Measurements from ENCODE around the gene GNG2. TPM values are rescaled to one million over a fixed set of nuclear protein-coding genes. Genes with fewer than 3 reads are reported as not detected.

The GNG2 gene
- total and polyA plus RNA-seq, 7 experiments from 2014 or later, result 62.1 to 199 (median 117) TPM

DNA sequence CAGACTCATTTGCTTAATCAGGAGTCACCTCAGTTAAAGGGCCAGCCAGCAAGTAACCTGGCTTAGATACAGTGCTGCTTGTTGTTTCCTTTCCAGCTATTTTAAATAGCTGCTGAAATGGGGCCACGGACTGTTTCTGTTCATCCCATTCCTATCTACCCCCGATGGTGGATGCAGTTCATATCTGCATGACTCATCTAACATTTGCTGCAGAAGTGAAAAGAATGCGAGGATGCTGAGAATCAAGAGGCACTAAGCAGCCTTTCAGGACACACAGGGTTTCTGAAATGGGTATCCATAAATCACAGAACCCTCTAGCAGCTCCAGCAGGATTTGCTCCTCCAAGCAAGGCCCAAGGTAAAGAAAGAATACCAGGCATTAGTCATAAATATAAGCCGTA is 68.8 kb downstream of the GNG2 start:
- no peaks in the 10 kb centered on the region for H3K9me3 ChIP-seq (ENCODE audit: control insufficient read depth in 2 of 3, low read length in 3 of 3)
- intact Hi-C loops (cut with micrococcal nuclease), result no loop called here
- H3K27me3 ChIP-seq (ENCODE audit: control insufficient read depth in 2 of 2, insufficient read depth in 2 of 2, low read length in 2 of 2), result no peaks in the 10 kb centered on the region
- DNase-seq, result no peak
- Mint-ChIP-seq H3K36me3 (peaks cover 19 to 47% (median 33%) of the 10 kb centered on the region in 5 donors), H3K27ac (peak overlapping the region in 5 of 9 donors; percentile 38 to 80 (median 52)), H3K4me3 (no peak overlapping the region), H3K4me1 (peaks cover 41 to 90% (median 77%) of the 10 kb centered on the region in 7 donors), H3K9me3 (peaks cover 0 to 11% (median 0%) of the 10 kb centered on the region in 11 donors), H3K27me3 (no peaks in the 10 kb centered on the region)
- peaks cover 18 to 31% of the 10 kb centered on the region in 2 donors for H3K4me1 ChIP-seq (ENCODE audit: control insufficient read depth in 2 of 2, insufficient read depth in 2 of 2, low read length in 2 of 2)
- H3K4me3 ChIP-seq (ENCODE audit: low read length), result no peak overlapping the region
- H3K36me3 ChIP-seq (ENCODE audit: control insufficient read depth in 2 of 3, insufficient read depth in 3 of 3, low read length in 3 of 3), result peaks cover 0 to 4% (median 3%) of the 10 kb centered on the region in 3 experiments
- no peak overlapping the region for H3K27ac ChIP-seq (ENCODE audit: low read depth, low read length)
- CTCF ChIA-PET, result no interaction called here
- ATAC-seq, result no peak
- POLR2A ChIA-PET, result interaction anchor here (1.2 kb wide), 1 partner anchor 59 kb away, joined by 5 read pairs; no protein-coding TSS in a partner anchor

DNA sequence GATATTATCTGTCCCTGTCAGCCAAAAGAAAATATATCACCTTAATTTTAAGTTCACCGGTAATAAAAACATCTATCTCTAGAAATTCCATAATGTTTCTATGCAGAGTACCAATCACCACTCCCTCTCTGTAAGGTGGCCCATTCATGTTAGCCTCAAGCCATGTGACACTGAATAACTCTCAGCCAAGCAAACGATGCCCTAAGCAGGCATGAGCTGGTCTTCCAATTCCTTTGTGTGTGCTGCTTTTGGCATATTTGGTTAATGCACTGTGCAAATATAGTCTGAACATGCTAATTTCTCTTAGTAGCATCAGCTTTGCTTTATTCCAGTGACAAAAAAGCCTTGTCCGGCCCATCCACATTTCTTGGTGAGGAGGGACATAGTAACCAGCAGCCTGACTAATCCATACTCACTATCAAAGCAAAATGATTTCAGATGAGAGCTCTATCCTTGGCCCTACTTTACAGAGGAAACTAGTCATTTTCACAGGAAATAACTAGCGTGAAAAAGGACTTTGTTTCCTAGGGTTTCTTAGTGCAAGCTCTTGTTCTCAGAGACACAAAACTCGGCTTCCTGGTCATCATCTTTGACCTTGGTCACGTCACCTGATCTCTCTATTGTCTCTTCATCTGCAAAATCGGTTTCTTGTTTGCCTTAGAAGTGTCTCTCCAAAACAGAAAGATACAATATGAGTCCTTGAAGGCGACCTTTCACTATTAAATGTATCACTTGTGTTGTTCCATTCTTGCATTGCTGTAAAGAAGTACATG is 69.7 kb downstream of the GNG2 start:
- H3K4me3 Mint-ChIP-seq, result peak overlapping the region in 5 of 10 donors; percentile 1 to 14 (median 1)
- Histone ChIP-seq H3K36me3 (ENCODE audit: control insufficient read depth in 2 of 3, insufficient read depth in 3 of 3, low read length in 3 of 3) (peaks cover 0 to 4% (median 3%) of the 10 kb centered on the region in 3 experiments), H3K4me1 (ENCODE audit: control insufficient read depth in 2 of 2, insufficient read depth in 2 of 2, low read length in 2 of 2) (peaks cover 18 to 30% of the 10 kb centered on the region in 2 donors), H3K4me3 (ENCODE audit: low read length) (no peak overlapping the region), H3K27ac (ENCODE audit: low read depth, low read length) (no peak overlapping the region), H3K27me3 (ENCODE audit: control insufficient read depth in 2 of 2, insufficient read depth in 2 of 2, low read length in 2 of 2) (no peaks in the 10 kb centered on the region), H3K9me3 (ENCODE audit: control insufficient read depth in 2 of 3, low read length in 3 of 3) (no peaks in the 10 kb centered on the region)
- H3K27me3 Mint-ChIP-seq, result no peaks in the 10 kb centered on the region
- ChIA-PET POLR2A (interaction anchor here (1.0 kb wide), 1 partner anchor 66 kb away, joined by 3 read pairs; no protein-coding TSS in a partner anchor), CTCF (no interaction called here)
- peaks cover 44 to 89% (median 75%) of the 10 kb centered on the region in 7 donors for H3K4me1 Mint-ChIP-seq
- peak; percentile 32 for ATAC-seq
- DNase-seq, result no peak
- H3K36me3 Mint-ChIP-seq, result peaks cover 15 to 49% (median 35%) of the 10 kb centered on the region in 5 donors
- H3K9me3 Mint-ChIP-seq, result peaks cover 0 to 11% (median 0%) of the 10 kb centered on the region in 11 donors
- H3K27ac Mint-ChIP-seq, result peak overlapping the region; percentile 12 to 93 (median 73)
- intact Hi-C loops (cut with micrococcal nuclease), result no loop called here

DNA sequence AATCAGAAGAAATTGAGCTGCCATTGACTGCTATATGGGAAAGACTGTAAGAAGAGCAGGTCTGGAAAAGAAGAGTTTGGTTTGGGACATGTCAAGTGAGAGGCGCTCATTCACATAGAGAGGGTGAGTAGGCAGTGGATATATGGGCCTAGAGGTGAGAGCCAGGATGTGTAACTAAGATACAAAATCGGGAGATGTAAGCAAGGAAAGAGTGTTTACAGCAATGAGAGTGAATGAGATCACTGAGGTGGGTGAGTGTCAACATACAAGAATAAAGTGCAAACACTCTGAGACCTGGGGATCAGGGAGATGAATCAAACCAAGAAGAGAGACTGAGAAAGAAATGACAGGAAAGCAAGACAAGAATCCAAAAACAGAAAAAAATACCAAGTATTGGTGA is 70.9 kb downstream of the GNG2 start:
- intact Hi-C loops (cut with micrococcal nuclease), result no loop called here
- H3K4me3 ChIP-seq (ENCODE audit: low read length), result no peak overlapping the region
- ChIA-PET CTCF (no interaction called here), POLR2A (no interaction called here)
- peak overlapping the region; percentile 4 to 90 (median 72) for H3K27ac Mint-ChIP-seq
- H3K9me3 Mint-ChIP-seq, result peaks cover 0 to 11% (median 0%) of the 10 kb centered on the region in 11 donors
- no peaks in the 10 kb centered on the region for H3K27me3 Mint-ChIP-seq
- H3K27ac ChIP-seq (ENCODE audit: low read depth, low read length), result no peak overlapping the region
- ATAC-seq (no peak), DNase-seq (no peak)
- H3K4me3 Mint-ChIP-seq, result peak overlapping the region in 2 of 10 donors; percentile 1
- peaks cover 18 to 30% of the 10 kb centered on the region in 2 donors for H3K4me1 ChIP-seq (ENCODE audit: control insufficient read depth in 2 of 2, insufficient read depth in 2 of 2, low read length in 2 of 2)
- H3K36me3 ChIP-seq (ENCODE audit: control insufficient read depth in 2 of 3, insufficient read depth in 3 of 3, low read length in 3 of 3), result peaks cover 0 to 4% (median 3%) of the 10 kb centered on the region in 3 experiments
- H3K36me3 Mint-ChIP-seq, result peaks cover 15 to 49% (median 35%) of the 10 kb centered on the region in 5 donors
- no peaks in the 10 kb centered on the region for H3K9me3 ChIP-seq (ENCODE audit: control insufficient read depth in 2 of 3, low read length in 3 of 3)
- peaks cover 44 to 94% (median 81%) of the 10 kb centered on the region in 7 donors for H3K4me1 Mint-ChIP-seq
- no peaks in the 10 kb centered on the region for H3K27me3 ChIP-seq (ENCODE audit: control insufficient read depth in 2 of 2, insufficient read depth in 2 of 2, low read length in 2 of 2)

- ChIA-PET POLR2A (interaction anchor here (0.8 kb wide), 1 partner anchor 55 kb away, joined by 3 read pairs; no protein-coding TSS in a partner anchor), CTCF (no interaction called here)
- Histone ChIP-seq H3K9me3 (ENCODE audit: control insufficient read depth in 2 of 3, low read length in 3 of 3) (no peaks in the 10 kb centered on the region), H3K27ac (ENCODE audit: low read depth, low read length) (no peak overlapping the region), H3K4me1 (ENCODE audit: control insufficient read depth in 2 of 2, insufficient read depth in 2 of 2, low read length in 2 of 2) (peaks cover 15 to 30% of the 10 kb centered on the region in 2 donors), H3K27me3 (ENCODE audit: control insufficient read depth in 2 of 2, insufficient read depth in 2 of 2, low read length in 2 of 2) (no peaks in the 10 kb centered on the region), H3K4me3 (ENCODE audit: low read length) (no peak overlapping the region), H3K36me3 (ENCODE audit: control insufficient read depth in 2 of 3, insufficient read depth in 3 of 3, low read length in 3 of 3) (peaks cover 0 to 3% (median 0%) of the 10 kb centered on the region in 3 experiments)
- peaks cover 15 to 48% (median 31%) of the 10 kb centered on the region in 5 donors for H3K36me3 Mint-ChIP-seq
- peaks cover 0 to 11% (median 0%) of the 10 kb centered on the region in 11 donors for H3K9me3 Mint-ChIP-seq
- DNase-seq (no peak), ATAC-seq (no peak)
- intact Hi-C loops (cut with micrococcal nuclease), result no loop called here
- peak overlapping the region in 8 of 9 donors; percentile 6 to 87 (median 50) for H3K27ac Mint-ChIP-seq
- H3K4me3 Mint-ChIP-seq, result no peak overlapping the region
- no peaks in the 10 kb centered on the region for H3K27me3 Mint-ChIP-seq
- peaks cover 45 to 88% (median 78%) of the 10 kb centered on the region in 7 donors for H3K4me1 Mint-ChIP-seq
Measured at GRCh38 chr14:51933191-51933590, 72.8 kb downstream of the GNG2 start.

DNA sequence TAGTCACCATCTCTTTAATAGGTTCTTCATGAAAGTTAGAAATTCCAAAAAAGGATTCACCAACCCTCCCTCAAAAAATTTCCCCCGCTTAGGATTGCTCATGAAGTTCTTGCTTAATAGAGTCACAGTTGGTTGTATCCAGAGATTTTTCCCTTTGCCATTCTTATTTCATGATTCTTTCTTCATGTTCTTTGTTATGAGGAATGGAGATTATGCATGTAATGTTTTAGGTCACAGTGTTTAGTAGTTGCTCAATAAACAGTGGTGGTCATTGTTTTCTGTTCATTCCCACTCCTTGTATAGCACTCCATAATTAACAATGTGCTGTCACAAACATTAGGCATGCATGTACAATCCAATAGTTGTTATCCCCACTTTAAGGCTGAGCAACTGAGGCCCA is 77.7 kb downstream of the GNG2 start:
- ChIA-PET CTCF (no interaction called here), POLR2A (no interaction called here)
- intact Hi-C loops (cut with micrococcal nuclease), result no loop called here
- H3K4me1 Mint-ChIP-seq, result peaks cover 26 to 67% (median 58%) of the 10 kb centered on the region in 7 donors
- Histone ChIP-seq H3K4me3 (ENCODE audit: low read length) (no peak overlapping the region), H3K36me3 (ENCODE audit: control insufficient read depth in 2 of 3, insufficient read depth in 3 of 3, low read length in 3 of 3) (peaks cover 0 to 3% (median 1%) of the 10 kb centered on the region in 3 experiments), H3K4me1 (ENCODE audit: control insufficient read depth in 2 of 2, insufficient read depth in 2 of 2, low read length in 2 of 2) (no peaks in the 10 kb centered on the region), H3K27me3 (ENCODE audit: control insufficient read depth in 2 of 2, insufficient read depth in 2 of 2, low read length in 2 of 2) (no peaks in the 10 kb centered on the region), H3K9me3 (ENCODE audit: control insufficient read depth in 2 of 3, low read length in 3 of 3) (no peaks in the 10 kb centered on the region), H3K27ac (ENCODE audit: low read depth, low read length) (no peak overlapping the region)
- H3K27ac Mint-ChIP-seq, result peak overlapping the region in 7 of 9 donors; percentile 6 to 75 (median 25)
- peaks cover 5 to 57% (median 35%) of the 10 kb centered on the region in 5 donors for H3K36me3 Mint-ChIP-seq
- peaks cover 0 to 5% (median 0%) of the 10 kb centered on the region in 11 donors for H3K9me3 Mint-ChIP-seq
- H3K27me3 Mint-ChIP-seq, result no peaks in the 10 kb centered on the region
- DNase-seq (no peak), ATAC-seq (no peak)
- H3K4me3 Mint-ChIP-seq, result no peak overlapping the region

DNA sequence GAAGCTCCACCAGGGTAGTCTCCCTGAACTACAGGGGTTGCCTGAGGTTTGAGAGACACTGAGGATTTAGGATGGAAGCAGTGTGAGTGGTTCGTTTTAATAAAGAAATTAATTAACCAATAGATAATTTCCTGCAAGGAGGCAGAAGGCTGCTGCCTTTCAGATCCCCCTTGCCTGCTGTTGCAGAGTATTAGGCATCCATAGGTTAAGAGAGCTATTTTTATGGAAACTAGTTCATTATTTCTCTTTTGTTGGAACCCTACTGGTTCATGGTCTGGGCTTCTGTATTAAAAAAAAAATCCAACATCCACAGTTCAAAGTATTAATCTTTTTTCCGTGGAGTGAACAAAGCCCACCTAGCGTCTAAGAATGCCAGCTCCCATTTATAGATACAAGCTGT is 78.4 kb downstream of the GNG2 start:
- Histone ChIP-seq H3K36me3 (ENCODE audit: control insufficient read depth in 2 of 3, insufficient read depth in 3 of 3, low read length in 3 of 3) (peaks cover 0 to 3% (median 0%) of the 10 kb centered on the region in 3 experiments), H3K9me3 (ENCODE audit: control insufficient read depth in 2 of 3, low read length in 3 of 3) (no peaks in the 10 kb centered on the region), H3K4me1 (ENCODE audit: control insufficient read depth in 2 of 2, insufficient read depth in 2 of 2, low read length in 2 of 2) (no peaks in the 10 kb centered on the region), H3K4me3 (ENCODE audit: low read length) (no peak overlapping the region), H3K27me3 (ENCODE audit: control insufficient read depth in 2 of 2, insufficient read depth in 2 of 2, low read length in 2 of 2) (no peaks in the 10 kb centered on the region), H3K27ac (ENCODE audit: low read depth, low read length) (no peak overlapping the region)
- intact Hi-C loops (cut with micrococcal nuclease), result no loop called here
- H3K27me3 Mint-ChIP-seq, result no peaks in the 10 kb centered on the region
- peak overlapping the region in 8 of 9 donors; percentile 6 to 75 (median 25) for H3K27ac Mint-ChIP-seq
- ATAC-seq, result no peak
- H3K4me1 Mint-ChIP-seq, result peaks cover 26 to 64% (median 51%) of the 10 kb centered on the region in 7 donors
- no peak for DNase-seq
- peaks cover 0 to 5% (median 0%) of the 10 kb centered on the region in 11 donors for H3K9me3 Mint-ChIP-seq
- H3K4me3 Mint-ChIP-seq, result no peak overlapping the region
- H3K36me3 Mint-ChIP-seq, result peaks cover under 1 to 57% (median 35%) of the 10 kb centered on the region in 5 donors
- POLR2A ChIA-PET, result no interaction called here
- CTCF ChIA-PET, result interaction anchor here (0.6 to 1.0 kb wide), 3 partner anchors 43 to 623 kb away, joined by 4 to 7 read pairs (median 4); no protein-coding TSS in a partner anchor
